ENCODE results near the gene LSM7. TPM values are rescaled to one million over a fixed set of nuclear protein-coding genes. Genes with fewer than 3 reads are reported as not detected.

LSM7 gene
- total RNA-seq, 2 experiments from 2014 or later: 164 to 321 TPM

- Histone ChIP-seq H3K4me1 (ENCODE audit: insufficient read depth, low read length, poor library complexity, severe bottlenecking) (no peaks in the 10 kb centered on the region), H3K36me3 (ENCODE audit: insufficient read depth, low read length) (no peaks in the 10 kb centered on the region), H4K20me1 (ENCODE audit: insufficient read depth, low read length) (no peaks in the 10 kb centered on the region), H3K79me2 (ENCODE audit: insufficient read depth, low read depth, low read length) (no peaks in the 10 kb centered on the region), H3K4me2 (ENCODE audit: low read length) (no peak overlapping the region), H3K4me3 (ENCODE audit: low read depth, low read length, poor library complexity, severe bottlenecking) (no peak overlapping the region), H2AFZ (ENCODE audit: low read length) (no peak overlapping the region), H3K9me2 (ENCODE audit: insufficient read depth, low read length) (no peaks in the 10 kb centered on the region), H3K27ac (ENCODE audit: low read depth, low read length, poor library complexity, severe bottlenecking) (no peak overlapping the region), H3K9me3 (ENCODE audit: low read length) (no peaks in the 10 kb centered on the region)
- TF ChIP-seq, protein P1, sequence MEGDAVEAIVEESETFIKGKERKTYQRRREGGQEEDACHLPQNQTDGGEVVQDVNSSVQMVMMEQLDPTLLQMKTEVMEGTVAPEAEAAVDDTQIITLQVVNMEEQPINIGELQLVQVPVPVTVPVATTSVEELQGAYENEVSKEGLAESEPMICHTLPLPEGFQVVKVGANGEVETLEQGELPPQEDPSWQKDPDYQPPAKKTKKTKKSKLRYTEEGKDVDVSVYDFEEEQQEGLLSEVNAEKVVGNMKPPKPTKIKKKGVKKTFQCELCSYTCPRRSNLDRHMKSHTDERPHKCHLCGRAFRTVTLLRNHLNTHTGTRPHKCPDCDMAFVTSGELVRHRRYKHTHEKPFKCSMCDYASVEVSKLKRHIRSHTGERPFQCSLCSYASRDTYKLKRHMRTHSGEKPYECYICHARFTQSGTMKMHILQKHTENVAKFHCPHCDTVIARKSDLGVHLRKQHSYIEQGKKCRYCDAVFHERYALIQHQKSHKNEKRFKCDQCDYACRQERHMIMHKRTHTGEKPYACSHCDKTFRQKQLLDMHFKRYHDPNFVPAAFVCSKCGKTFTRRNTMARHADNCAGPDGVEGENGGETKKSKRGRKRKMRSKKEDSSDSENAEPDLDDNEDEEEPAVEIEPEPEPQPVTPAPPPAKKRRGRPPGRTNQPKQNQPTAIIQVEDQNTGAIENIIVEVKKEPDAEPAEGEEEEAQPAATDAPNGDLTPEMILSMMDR (conservative IDR thresholded peaks at IDR 0.05; ENCODE audit: low read length): no peak
- no peak for TF ChIP-seq EZH2phosphoT487 (IDR thresholded peaks at IDR 0.05; ENCODE audit: borderline replicate concordance, low read depth, low read length)
- DNase-seq (ENCODE audit: low spot score): no peak
- ChIA-PET POLR2A (no interaction called here), CTCF (ENCODE audit: unreplicated experiment) (no interaction called here)
- BruUV-seq (replicated peaks): no TSS peak
- intact Hi-C loops (cut with micrococcal nuclease; ENCODE audit: unreplicated experiment): no loop called here
Measured at GRCh38 chr19:2361246-2362045, 33.1 kb upstream of the LSM7 start.

DNA sequence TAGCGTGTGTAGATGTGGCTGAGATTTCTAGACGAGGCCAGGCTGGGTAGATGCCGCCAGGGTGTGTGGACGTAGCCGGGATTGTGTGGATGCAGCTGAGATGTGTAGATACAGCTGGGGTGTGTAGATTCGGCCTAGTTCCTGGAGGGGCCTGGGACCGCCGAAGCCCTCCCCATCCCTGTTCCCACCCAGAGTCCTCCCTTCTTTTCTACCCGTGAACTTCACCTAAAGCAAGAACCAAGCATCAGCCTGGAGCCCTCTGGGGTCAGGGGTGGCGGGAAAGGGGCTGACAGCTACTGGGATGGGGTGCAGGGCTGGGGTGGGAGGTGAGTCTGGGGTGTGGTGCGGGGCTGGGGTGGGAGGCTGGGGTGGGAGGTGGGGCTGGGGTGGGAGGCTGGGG, 32.4 kb upstream of the LSM7 start:
- ChIA-PET CTCF (ENCODE audit: unreplicated experiment) (no interaction called here), POLR2A (no interaction called here)
- TF ChIP-seq EZH2phosphoT487 (IDR thresholded peaks at IDR 0.05; ENCODE audit: borderline replicate concordance, low read depth, low read length): no peak
- TF ChIP-seq, protein P1 (conservative IDR thresholded peaks at IDR 0.05; ENCODE audit: low read length): no peak
- no peaks in the 10 kb centered on the region for H3K4me1 ChIP-seq (ENCODE audit: insufficient read depth, low read length, poor library complexity, severe bottlenecking)
- H3K4me2 ChIP-seq (ENCODE audit: low read length): no peak overlapping the region
- no peak overlapping the region for H3K4me3 ChIP-seq (ENCODE audit: low read depth, low read length, poor library complexity, severe bottlenecking)
- no peaks in the 10 kb centered on the region for H3K79me2 ChIP-seq (ENCODE audit: insufficient read depth, low read depth, low read length)
- H3K9me3 ChIP-seq (ENCODE audit: low read length): no peaks in the 10 kb centered on the region
- no peak overlapping the region for H3K27ac ChIP-seq (ENCODE audit: low read depth, low read length, poor library complexity, severe bottlenecking)
- no peaks in the 10 kb centered on the region for H4K20me1 ChIP-seq (ENCODE audit: insufficient read depth, low read length)
- H2AFZ ChIP-seq (ENCODE audit: low read length): no peak overlapping the region
- no peaks in the 10 kb centered on the region for H3K9me2 ChIP-seq (ENCODE audit: insufficient read depth, low read length)
- no peaks in the 10 kb centered on the region for H3K36me3 ChIP-seq (ENCODE audit: insufficient read depth, low read length)
- DNase-seq (ENCODE audit: low spot score): no peak
- no TSS peak for BruUV-seq (replicated peaks)
- intact Hi-C loops (cut with micrococcal nuclease; ENCODE audit: unreplicated experiment): no loop called here

GRCh38 chr19:2359992-2360685, 31.8 kb upstream of the LSM7 start, which contains the start of gene TMPRSS9:
TSS of gene TMPRSS9 (plus strand) at chr19:2360265. CDS start at chr19:2389786, 29,521 bp downstream.
- POLR2A ChIA-PET: no interaction called here

More at GRCh38 chr19:2359992-2360685, 31.8 kb upstream of the LSM7 start, which contains the start of gene TMPRSS9:
- BruUV-seq (replicated peaks): no TSS peak
- no peak within 1 kb of the TSS for H2AFZ ChIP-seq (ENCODE audit: low read length)
- TF ChIP-seq, protein P1 (conservative IDR thresholded peaks at IDR 0.05; ENCODE audit: low read length): no peak
- no peak within 1 kb of the TSS for H3K4me2 ChIP-seq (ENCODE audit: low read length)
- H3K9me3 ChIP-seq (ENCODE audit: low read length): no peaks in the 10 kb centered on the region
- no peaks in the 10 kb centered on the region for H4K20me1 ChIP-seq (ENCODE audit: insufficient read depth, low read length)
- no peaks in the 10 kb centered on the region for H3K79me2 ChIP-seq (ENCODE audit: insufficient read depth, low read depth, low read length)
- CTCF ChIA-PET (ENCODE audit: unreplicated experiment): no interaction called here
- H3K36me3 ChIP-seq (ENCODE audit: insufficient read depth, low read length): no peaks in the 10 kb centered on the region
- H3K4me1 ChIP-seq (ENCODE audit: insufficient read depth, low read length, poor library complexity, severe bottlenecking): no peaks in the 10 kb centered on the region
- H3K9me2 ChIP-seq (ENCODE audit: insufficient read depth, low read length): no peaks in the 10 kb centered on the region
- no peak within 1 kb of the TSS for H3K4me3 ChIP-seq (ENCODE audit: low read depth, low read length, poor library complexity, severe bottlenecking)
- no peak for DNase-seq (ENCODE audit: low spot score)
- intact Hi-C loops (cut with micrococcal nuclease; ENCODE audit: unreplicated experiment): no loop called here
- no peak within 1 kb of the TSS for H3K27ac ChIP-seq (ENCODE audit: low read depth, low read length, poor library complexity, severe bottlenecking)

Data from OCI-LY7 (cell line).